Femur (tissue), 1 donor: ENCODE measurements around the gene ADCY9.
A peak's percentile ranks its signal among the peaks of the same experiment; 100 is the strongest.
"Not testable (repeated sequence)": the region's sequence is repeated elsewhere in the genome, so short reads cannot be mapped to it uniquely, and the experiment has no call there.

Experiments used
- DNase-seq: peaks from one replicate; pipeline ENCODE4 v3.0.0-alpha.2; 2017

Gene ADCY9

DNA sequence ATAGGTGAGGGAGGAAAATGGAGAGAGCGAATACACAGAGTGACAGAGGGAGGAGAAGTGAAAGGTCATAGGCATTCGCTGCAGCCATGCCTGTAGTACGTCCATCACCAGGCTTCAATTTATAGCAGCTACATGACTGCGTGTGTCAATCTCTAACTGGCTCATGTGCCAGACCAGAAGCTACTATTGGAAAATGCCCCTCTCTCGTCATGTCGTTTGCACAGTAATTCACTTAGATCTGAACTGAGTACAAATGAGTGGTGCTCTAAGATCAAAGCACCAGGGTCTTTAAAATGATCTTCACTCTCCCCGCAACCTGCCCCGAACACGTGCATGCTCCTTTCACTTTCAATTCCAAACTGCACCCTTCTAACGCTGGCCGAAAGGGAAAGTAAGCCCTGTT lies 51.3 kb downstream of the ADCY9 start:
- DNase-seq, result no peak

DNA sequence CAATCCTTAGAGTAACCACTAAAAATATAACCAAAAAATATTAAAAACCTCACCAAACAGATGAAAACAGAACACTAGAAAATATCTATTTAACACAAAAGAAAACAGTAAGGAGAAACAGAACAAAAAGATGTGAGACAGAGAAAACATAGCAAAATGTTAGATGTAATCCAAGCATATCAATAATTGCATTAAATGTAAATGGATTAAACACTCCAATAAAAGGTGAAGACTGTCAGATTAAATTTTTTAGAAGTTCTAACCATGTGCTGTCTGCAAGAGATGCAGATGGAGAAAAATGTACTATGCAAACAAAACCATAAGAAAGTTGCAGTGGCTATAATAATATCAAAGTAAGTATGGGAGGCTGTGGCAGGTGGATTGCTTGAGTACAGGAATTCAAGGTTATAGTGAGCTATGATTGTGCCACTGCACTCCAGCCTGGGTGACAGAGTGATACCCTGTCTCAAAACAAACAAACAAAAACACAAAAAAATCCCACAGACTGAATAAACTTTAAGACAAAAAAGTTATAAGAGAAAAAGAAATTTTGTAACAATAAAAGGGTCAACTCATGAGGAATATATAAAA lies 53.9 kb downstream of the ADCY9 start:
- no peak for DNase-seq

- no peak for DNase-seq
Measured at GRCh38 chr16:4060823-4061222, 55.4 kb downstream of the ADCY9 start.

- DNase-seq, result no peak
Measured at GRCh38 chr16:4060009-4060408, 56.2 kb downstream of the ADCY9 start.

DNA sequence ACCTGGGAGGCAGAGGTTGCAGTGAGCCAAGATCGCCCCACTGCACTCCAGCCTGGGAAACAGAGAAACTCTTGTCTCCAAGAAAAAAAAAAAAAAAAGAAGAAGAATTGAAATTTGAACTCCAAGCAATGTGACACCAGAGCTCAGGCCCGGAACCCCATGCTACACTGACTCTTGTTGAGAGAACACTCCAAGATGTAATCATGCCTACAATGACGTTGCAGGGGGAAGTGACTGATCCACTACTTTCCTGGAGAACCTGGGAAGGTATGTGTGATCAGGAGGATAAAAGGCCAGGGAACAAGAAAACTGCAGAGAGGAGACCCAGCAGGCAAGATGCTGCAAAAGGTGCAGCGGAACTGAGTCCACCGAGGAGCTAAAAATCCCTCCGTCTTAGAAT lies 57.9 kb downstream of the ADCY9 start:
- DNase-seq, result no peak

- DNase-seq, result no peak
Measured at GRCh38 chr16:4057439-4057877, 58.8 kb downstream of the ADCY9 start.

DNA sequence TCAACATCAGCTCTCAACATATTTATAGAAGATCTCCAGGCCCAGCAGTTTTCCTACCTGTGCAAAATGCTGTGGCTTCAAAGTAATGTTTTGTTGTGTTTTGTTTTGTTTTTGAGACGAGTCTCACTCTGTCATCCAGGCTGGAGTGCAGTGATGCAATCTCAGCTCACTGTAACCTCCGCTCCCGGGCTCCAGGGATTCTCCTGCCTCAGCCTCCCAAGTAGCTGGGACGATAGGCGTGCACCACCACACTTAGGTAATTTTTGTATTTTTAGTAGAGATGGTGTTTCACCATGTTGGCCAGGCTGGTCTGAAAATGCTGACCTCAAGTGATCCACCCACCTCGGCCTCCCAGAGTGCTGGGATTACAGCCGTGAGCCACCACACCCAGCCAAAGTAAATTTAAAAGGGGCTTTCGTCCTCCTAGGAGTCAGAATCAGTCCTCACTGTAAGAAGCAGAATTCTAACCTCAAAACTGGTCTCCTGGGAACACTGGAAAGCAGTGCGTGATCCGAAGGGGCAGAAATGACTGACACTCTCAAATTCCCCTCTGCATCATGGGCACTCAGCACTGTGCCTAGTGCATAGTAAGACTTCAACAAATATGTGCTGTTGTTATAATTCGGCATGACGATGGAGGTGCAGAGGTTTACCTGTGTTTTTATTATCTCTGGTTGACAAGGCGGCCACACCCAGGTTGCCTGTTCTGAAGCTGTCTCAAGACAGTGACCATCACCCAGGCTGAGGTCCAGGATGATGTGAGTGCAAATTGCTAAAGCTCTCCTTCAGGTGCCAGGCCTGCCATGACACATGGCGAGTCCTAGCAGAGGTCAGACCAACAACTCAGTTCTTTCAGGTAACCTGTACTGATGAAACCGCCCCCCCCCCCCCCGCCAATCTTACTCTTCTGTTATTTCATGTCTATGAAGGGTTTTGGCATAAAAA lies 59.8 kb downstream of the ADCY9 start:
- DNase-seq, result no peak

GRCh38 chr16:4055748-4056147 lies 60.5 kb downstream of the ADCY9 start:
- no peak for DNase-seq

DNA sequence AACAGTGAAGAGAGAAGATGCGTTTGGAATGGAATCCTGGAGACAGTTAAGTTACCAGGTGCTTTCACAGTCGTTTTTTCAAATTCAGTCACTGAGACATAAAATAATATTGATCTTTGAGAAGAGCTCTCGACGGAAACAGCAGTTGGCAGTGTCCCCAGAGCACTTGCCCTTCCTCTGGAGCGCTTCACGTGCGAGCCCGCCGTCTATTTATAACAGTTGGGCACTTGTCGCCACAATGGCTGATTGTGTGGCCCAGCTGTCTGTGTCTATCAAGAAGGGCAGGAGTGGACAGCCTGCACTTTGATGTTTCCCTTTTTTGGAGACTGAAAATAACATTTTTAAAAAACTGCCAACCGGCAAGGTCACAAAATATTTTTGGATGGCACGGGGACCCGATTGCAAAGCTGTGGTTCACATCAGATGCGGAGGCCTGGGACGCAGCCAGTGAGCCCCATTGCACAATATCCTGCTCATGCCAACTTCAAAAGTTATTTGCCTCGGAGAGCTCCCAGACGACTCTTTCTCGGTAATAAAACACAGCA lies 62.9 kb downstream of the ADCY9 start:
- DNase-seq, result peak; percentile 83

GRCh38 chr16:4052801-4053293 lies 63.4 kb downstream of the ADCY9 start:
- DNase-seq, result no peak

DNA sequence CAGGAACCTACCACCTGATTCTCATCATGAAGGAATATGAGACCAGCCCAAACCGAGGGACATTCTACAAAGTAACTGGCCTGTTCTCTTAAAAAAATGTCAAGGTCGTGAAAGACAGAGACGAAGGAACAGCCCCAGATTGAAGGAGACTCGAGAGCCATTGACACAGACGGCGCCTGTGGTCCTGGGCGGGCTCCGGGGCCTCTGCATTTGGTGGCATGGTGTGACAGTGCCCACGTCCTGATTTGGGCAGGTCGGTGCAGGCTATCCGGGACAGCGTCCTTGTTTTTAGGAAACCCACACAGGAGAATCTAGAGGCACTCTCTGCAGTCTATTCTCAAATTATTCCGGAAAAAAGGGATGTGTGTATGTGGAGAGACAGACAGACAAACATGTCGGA lies 64.1 kb downstream of the ADCY9 start:
- DNase-seq, result no peak

- no peak for DNase-seq
Measured at GRCh38 chr16:4051591-4051990, 64.7 kb downstream of the ADCY9 start.

GRCh38 chr16:4049031-4049430 lies 67.2 kb downstream of the ADCY9 start:
- no peak for DNase-seq

DNA sequence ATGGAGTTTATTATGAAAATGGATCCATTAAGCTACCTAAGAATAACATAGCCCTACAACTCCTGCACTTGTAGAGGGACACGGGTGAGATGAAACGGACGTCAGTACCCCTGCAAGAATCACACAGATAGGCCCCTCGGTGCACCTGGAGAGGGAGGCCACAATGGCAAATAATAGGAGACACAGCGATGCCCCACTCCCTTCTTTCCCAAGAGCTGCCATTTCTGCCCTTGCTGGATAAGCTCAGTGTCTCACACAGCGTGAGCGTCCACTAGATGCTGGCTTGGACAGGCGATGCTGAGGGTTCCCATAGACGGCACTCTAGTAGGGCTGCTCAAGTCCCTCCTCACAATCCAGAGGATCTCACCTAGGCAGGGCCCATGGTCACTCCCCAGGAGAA lies 67.8 kb downstream of the ADCY9 start:
- DNase-seq, result no peak

DNA sequence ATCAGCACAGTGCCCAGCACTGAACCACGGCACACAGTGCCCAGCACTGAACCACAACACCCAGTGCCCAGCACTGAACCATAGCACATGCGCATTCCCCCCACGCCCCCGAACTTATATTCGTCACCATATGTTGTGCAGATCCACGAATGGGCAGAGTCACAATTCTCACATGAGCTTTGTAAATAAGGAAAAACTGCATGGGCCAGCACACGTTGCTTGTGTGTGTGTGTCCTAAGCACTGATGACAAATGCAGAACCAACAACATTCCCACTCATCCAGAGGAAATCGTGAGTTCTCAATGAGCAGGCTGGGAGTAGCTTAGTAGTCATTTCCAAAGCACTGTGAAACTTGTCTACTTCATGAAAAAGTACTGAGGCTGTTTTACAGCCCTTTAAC lies 70.0 kb downstream of the ADCY9 start:
- DNase-seq, result no peak

GRCh38 chr16:4045561-4045960 lies 70.7 kb downstream of the ADCY9 start:
- DNase-seq, result not testable (repeated sequence)

- no peak for DNase-seq
Measured at GRCh38 chr16:4042581-4042980, 73.7 kb downstream of the ADCY9 start.

DNA sequence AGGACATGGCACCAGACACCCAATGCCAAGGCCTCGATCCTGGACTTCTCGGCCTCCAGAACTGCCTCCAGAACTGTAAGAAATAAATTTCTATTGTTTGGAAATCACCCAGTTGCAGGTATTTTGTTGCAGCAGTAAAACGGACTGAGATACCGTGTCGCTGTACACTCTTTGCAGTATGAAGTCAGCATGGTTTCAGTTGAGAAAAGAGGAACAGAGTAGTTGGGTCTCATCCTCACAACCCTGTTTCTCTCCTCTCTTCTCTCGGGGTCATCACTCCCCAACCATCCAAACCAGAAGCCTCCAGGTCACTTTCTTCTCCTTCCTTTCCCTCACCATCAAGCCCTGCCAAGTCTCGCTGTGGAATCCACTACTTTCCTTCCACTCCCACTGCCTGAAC lies 77.8 kb downstream of the ADCY9 start:
- DNase-seq, result no peak

DNA sequence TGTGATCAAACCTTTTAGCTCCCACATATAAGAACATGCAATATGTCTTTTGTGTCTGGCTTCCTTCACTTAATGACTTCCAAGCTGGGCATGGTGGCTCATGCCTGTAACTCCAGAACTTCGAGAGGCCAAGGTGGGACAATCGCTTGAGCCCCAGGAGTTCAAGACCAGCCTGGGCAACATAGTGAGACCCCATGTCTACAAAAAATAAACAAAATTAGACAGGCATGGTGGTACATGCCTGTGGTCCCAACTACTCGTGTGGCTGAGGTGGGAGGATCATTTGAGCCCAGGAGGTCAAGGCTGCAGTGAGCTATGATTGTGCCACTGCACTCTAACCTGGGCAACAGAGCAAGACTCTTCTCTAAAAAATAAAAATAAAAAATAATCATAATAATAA lies 79.3 kb downstream of the ADCY9 start:
- not testable (repeated sequence) for DNase-seq

DNA sequence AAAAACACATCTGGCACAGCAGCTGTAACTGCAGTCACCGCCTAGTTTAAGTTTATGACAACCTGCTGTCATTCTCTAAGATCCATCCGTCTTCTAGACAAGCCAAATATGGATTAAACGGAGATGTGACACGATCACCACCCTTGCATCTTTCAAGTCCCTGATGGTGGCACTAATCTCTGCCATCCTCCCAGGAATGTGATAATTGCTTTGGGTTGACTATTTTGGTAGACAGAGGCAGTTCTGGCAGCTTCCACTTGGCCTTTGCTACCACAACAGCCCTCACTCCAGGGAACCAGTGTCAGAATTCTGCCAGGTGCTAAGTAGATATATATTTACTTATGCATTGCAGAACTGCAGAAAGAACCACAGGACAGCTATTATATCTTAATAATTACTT lies 81.3 kb downstream of the ADCY9 start:
- no peak for DNase-seq

- no peak for DNase-seq
Measured at GRCh38 chr16:4033951-4034350, 82.3 kb downstream of the ADCY9 start.

DNA sequence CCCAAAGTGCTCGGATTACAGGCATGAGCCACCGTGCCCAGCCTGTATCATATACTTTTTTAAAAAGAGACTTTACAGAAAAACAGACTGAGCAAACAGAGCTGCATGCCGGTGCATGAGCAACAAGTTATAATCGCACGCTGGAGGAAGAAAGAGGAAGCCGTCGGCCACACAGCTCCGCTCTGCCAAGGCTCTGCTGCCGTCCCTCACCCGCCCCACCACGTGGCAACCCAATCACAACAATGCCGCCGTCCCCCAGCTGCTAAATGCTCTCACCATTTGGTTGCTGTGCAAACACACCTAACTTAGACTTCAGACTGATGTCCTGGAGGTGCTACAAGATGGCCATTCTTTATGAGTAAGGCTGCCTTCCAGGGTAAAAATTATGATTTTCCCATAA lies 83.5 kb downstream of the ADCY9 start:
- DNase-seq, result peak; percentile 67

DNA sequence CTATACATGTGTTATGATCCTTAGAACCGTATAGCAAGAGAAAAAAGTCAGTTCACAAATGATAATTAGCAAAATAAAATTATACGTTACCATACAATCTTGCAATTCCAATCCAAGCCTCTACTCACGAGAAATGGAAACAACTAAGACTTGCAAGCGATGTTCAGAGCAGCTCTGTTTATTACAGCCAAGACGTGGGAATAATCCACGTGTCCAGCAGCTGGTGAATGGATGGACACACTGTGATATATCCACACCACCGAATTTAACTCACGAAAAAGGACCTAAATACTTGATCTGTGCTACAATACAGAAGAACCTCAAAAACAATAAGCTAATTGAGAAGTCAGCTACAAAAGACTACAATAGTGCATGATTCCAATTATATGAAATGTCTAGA lies 88.1 kb downstream of the ADCY9 start:
- no peak for DNase-seq

DNA sequence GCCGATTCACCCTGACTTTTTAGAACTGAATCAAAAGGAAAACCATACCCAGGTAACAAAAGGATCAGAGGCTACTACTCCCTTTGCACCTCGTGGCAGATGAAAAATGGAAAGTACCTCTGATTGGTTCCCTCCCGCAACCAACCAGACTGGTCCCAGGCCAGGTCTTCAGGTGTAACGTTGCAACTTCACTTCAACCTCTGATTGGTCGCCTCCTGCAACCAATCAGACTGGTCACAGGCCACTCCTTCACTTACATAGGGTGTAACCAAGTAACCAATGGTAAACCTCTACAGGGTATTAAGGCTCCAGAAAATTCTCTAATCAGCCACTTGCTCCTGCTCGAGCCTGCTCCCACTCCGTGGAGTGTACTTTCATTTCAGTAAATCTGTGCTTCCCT lies 89.4 kb downstream of the ADCY9 start:
- DNase-seq, result no peak
